ENCODE measurements around the gene LDLRAP1.

- TF ChIP-seq YY1 (IDR thresholded peaks at IDR 0.05; ENCODE audit: insufficient read depth, insufficient read length): no peak
- no peak for TF ChIP-seq ZNF274 (IDR thresholded peaks at IDR 0.05; ENCODE audit: low read depth, low read length)
Measured at GRCh38 chr1:25553749-25554429, 10.5 kb downstream of the LDLRAP1 start.

All from NT2/D1 (cell line).